PC-3 (cell line): ENCODE data around the gene SFXN1. TPM values are rescaled to one million over a fixed set of nuclear protein-coding genes. Genes with fewer than 3 reads are reported as not detected.
"Not testable (repeated sequence)": the region's sequence is repeated elsewhere in the genome, so short reads cannot be mapped to it uniquely, and the experiment has no call there.

Experiments
- ATAC-seq: fragments of 200-7000 bp; cut with Tn5 transposase; 2 replicates; pipeline ENCODE4 v1.9.1; 2020; ENCODE audit warnings: mild to moderate bottlenecking, moderate library complexity
- BruUV-seq: library from RNA; stranded (reverse); fragments of 400-500 nt; replicated peaks from 2 replicates; lab custom pipeline; 2021; lab: Mats Ljungman, UMichigan
- CTCF ChIA-PET: fragments of 300-600 bp; sonication (Branson Sonifier 250); formaldehyde crosslinking; loops from one replicate; lab custom pipeline; 2022; ENCODE audit warnings: antibody characterized with exemption; lab: Charles Lee
- POLR2A ChIA-PET: fragments of 300-600 bp; sonication (Branson Sonifier 250); formaldehyde crosslinking; loops from one replicate; lab custom pipeline; 2022; ENCODE audit warnings: antibody characterized with exemption; ENCODE audit not compliant: unreplicated experiment; lab: Charles Lee
- DNase-seq: peaks from one replicate; pipeline ENCODE4 v3.0.0-alpha.2; 2015
- H2AFZ ChIP-seq: fragments of 300-600 bp; sonication (generic); 2 replicates; pipeline ENCODE4 v1.6.0; 2016; ENCODE audit warnings: antibody characterized with exemption, low read length
- H3F3A ChIP-seq: fragments of 300-600 bp; sonication (generic); one replicate; pipeline ENCODE4 v1.6.0; 2017; ENCODE audit warnings: antibody characterized with exemption, low read length, control low read depth, mild to moderate bottlenecking; ENCODE audit not compliant: unreplicated experiment
- H3K27ac ChIP-seq: fragments of 300-600 bp; sonication (generic); 2 replicates; pipeline ENCODE4 v1.5.1; 2016; ENCODE audit warnings: mild to moderate bottlenecking, low read length
- H3K27me3 ChIP-seq: fragments of 300-600 bp; sonication (generic); 2 replicates; pipeline ENCODE4 v1.6.1; 2016; ENCODE audit warnings: low read length, mixed read lengths
- H3K36me3 ChIP-seq: fragments of 300-600 bp; sonication (generic); 2 replicates; pipeline ENCODE4 v1.6.1; 2016; ENCODE audit warnings: low read depth, mixed run types, low read length, mixed read lengths
- H3K4me1 ChIP-seq: fragments of 300-600 bp; sonication (generic); 2 replicates; pipeline ENCODE4 v1.5.1; 2016; ENCODE audit warnings: low read length; ENCODE audit not compliant: insufficient read depth
- H3K4me2 ChIP-seq: fragments of 300-600 bp; sonication (generic); 2 replicates; pipeline ENCODE4 v1.6.0; 2016; ENCODE audit warnings: low read length
- H3K4me3 ChIP-seq: fragments of 300-600 bp; sonication (generic); 2 replicates; pipeline ENCODE4 v1.5.1; 2016; ENCODE audit warnings: mild to moderate bottlenecking, low read length, mixed read lengths
- H3K79me2 ChIP-seq: fragments of 300-600 bp; sonication (generic); 2 replicates; pipeline ENCODE4 v1.6.1; 2017; ENCODE audit warnings: low read length, mixed read lengths
- H3K9ac ChIP-seq: fragments of 300-600 bp; sonication (generic); 2 replicates; pipeline ENCODE4 v1.6.0; 2016; ENCODE audit warnings: mild to moderate bottlenecking, low read length
- H3K9me2 ChIP-seq: fragments of 300-600 bp; sonication (generic); replicated peaks from 2 replicates; pipeline ENCODE4 v1.6.1; 2016; ENCODE audit warnings: mixed run types, low read length, mixed read lengths
- H3K9me3 ChIP-seq: fragments of 300-600 bp; sonication (generic); 2 replicates; pipeline ENCODE4 v1.6.1; 2016; ENCODE audit warnings: low read length, mixed read lengths
- H4K20me1 ChIP-seq: fragments of 300-600 bp; sonication (generic); 2 replicates; pipeline ENCODE4 v1.6.1; 2016; ENCODE audit warnings: low read length, mixed read lengths
- EZH2 ChIP-seq: fragments of 300-600 bp; sonication (generic); IDR thresholded peaks from one replicate; pipeline ENCODE4 v1.6.1; 2017; ENCODE audit warnings: antibody characterized with exemption, mild to moderate bottlenecking, low read length; ENCODE audit not compliant: unreplicated experiment
- EZH2phosphoT487 ChIP-seq: fragments of 300-600 bp; sonication (generic); IDR thresholded peaks from 2 replicates; pipeline ENCODE4 v1.6.1; 2018; ENCODE audit warnings: mild to moderate bottlenecking, antibody characterized with exemption, low read length, borderline replicate concordance
- intact Hi-C: fragments of 100-400 bp; cut with micrococcal nuclease; formaldehyde crosslinking; loops from 2 replicates; pipeline ENCODE4 v1.9.0; 2023
- total RNA-seq: library from RNA; depleted of rRNA; stranded (reverse); fragments of >200 nt; gene quantifications from 2 replicates; pipeline ENCODE4 v1.2.3, GENCODE V29; 2014
- TF ChIP-seq, protein P1 (sequence below): fragments of 300-600 bp; sonication (generic); conservative IDR thresholded peaks from 2 replicates; pipeline ENCODE4 v1.5.1; 2017; ENCODE audit warnings: antibody characterized with exemption, low read depth, mild to moderate bottlenecking, low read length

Gene SFXN1
- total RNA-seq, 1 experiment from 2014 or later = 46.5 TPM

DNA sequence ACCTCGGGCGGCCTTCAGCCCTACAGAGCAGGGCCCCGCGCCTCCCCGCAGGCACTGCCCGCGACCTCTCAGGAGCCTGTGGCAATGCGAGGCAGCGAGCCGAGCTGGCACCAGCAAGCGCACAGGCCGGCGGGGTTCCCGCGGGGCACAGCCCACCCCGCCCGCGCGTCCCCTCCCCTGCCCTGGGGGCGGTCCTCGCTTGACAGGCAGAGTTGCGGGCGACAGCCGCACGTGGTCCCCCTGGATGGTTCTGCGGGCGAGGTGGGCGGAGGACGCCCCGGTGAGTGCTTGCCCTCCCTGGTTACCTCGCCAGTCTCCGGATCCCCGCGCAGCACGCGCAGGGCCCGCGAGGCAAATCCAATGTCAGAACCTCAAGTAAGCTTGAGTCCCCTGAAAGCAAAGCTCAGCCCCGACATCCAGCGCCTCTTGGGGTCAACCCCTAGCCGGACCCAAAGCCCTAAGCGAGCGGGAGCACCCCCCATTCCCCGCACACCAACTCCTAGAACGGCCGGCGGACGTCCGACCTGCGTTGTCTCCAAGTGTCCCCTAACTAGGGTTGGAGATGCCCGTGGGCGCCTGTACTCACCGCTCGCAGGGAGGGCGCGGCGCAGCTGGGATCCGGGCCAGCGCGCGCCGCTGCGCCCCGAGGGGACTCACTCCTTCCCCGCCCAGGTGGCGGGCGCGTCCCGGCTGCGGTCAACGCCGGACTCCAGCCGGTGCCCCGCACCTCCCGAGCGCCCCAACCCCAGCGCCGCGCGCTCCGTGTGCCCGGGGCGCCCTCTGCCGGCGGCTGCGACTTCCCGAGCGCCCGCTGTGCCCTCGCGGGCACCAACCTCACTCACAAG lies 34.1 kb upstream of the SFXN1 start, which contains the start of gene DRD1:
Gene DRD1, minus strand, starts transcription at position 123 of the 845 bp plus-strand sequence. CDS start 1,083 bp downstream, outside the sequence.
- peak; percentile 64 for ATAC-seq
- H2AFZ ChIP-seq = peak within 1 kb of the TSS; percentile 26; the same call in 1 of the 2 replicates
- H3K4me3 ChIP-seq = no peak within 1 kb of the TSS
- no peaks in the 10 kb centered on the region for H3K9me2 ChIP-seq
- H3K36me3 ChIP-seq = no peaks in the 10 kb centered on the region
- CTCF ChIA-PET = no interaction called here
- H3K4me1 ChIP-seq = no peaks in the 10 kb centered on the region
- H3K27me3 ChIP-seq = peaks cover 55% of the 10 kb centered on the region
- no TSS peak for BruUV-seq
- DNase-seq = peak; percentile 40
- H3K9ac ChIP-seq = no peak within 1 kb of the TSS
- TF ChIP-seq, protein P1, sequence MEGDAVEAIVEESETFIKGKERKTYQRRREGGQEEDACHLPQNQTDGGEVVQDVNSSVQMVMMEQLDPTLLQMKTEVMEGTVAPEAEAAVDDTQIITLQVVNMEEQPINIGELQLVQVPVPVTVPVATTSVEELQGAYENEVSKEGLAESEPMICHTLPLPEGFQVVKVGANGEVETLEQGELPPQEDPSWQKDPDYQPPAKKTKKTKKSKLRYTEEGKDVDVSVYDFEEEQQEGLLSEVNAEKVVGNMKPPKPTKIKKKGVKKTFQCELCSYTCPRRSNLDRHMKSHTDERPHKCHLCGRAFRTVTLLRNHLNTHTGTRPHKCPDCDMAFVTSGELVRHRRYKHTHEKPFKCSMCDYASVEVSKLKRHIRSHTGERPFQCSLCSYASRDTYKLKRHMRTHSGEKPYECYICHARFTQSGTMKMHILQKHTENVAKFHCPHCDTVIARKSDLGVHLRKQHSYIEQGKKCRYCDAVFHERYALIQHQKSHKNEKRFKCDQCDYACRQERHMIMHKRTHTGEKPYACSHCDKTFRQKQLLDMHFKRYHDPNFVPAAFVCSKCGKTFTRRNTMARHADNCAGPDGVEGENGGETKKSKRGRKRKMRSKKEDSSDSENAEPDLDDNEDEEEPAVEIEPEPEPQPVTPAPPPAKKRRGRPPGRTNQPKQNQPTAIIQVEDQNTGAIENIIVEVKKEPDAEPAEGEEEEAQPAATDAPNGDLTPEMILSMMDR = peak; percentile 66
- TF ChIP-seq EZH2 = peak; percentile 11
- no peak for TF ChIP-seq EZH2phosphoT487
- no peaks in the 10 kb centered on the region for H3K9me3 ChIP-seq
- H3K27ac ChIP-seq = no peak within 1 kb of the TSS
- intact Hi-C loops = no loop called here
- H3F3A ChIP-seq = no peaks in the 10 kb centered on the region
- H3K4me2 ChIP-seq = peak within 1 kb of the TSS; percentile 50
- no peaks in the 10 kb centered on the region for H3K79me2 ChIP-seq
- no peaks in the 10 kb centered on the region for H4K20me1 ChIP-seq
- POLR2A ChIA-PET = no interaction called here

DNA sequence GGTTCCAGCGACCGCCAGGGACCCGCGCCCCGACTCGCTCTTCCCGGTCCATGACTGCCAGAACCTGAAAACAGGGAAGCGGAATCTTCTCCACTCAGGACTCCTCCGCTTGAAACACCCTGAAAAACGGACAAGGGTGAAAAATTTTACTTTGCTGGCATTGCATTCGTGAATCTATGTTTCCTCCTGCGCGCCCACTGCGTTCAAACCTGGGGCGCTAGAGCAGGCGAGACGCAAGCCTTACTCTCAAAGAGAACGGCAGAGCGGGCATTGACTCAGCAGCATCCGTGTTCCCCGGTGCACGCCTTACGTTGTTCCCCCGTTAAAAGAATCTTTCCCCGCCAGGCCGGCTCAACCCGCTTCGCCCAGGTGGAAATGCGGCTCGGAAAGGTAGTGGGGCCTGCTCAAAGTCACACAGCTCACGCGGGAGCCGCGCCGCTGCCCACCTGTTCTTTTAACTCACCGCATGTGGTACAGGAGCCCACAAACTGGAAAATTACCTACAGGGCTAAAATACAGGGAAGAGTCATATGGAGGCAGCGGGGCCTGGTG lies 33.4 kb upstream of the SFXN1 start:
- no peaks in the 10 kb centered on the region for H3K9me2 ChIP-seq
- no peaks in the 10 kb centered on the region for H3K79me2 ChIP-seq
- ChIA-PET POLR2A (no interaction called here), CTCF (no interaction called here)
- intact Hi-C loops = no loop called here
- H3K9me3 ChIP-seq = no peaks in the 10 kb centered on the region
- H3F3A ChIP-seq = no peaks in the 10 kb centered on the region
- BruUV-seq = no TSS peak
- H3K9ac ChIP-seq = no peak overlapping the region
- H3K4me1 ChIP-seq = no peaks in the 10 kb centered on the region
- H4K20me1 ChIP-seq = no peaks in the 10 kb centered on the region
- no peak overlapping the region for H3K4me3 ChIP-seq
- no peak overlapping the region for H3K27ac ChIP-seq
- ATAC-seq (no peak), DNase-seq (no peak)
- TF ChIP-seq EZH2phosphoT487 (no peak), EZH2 (no peak)
- TF ChIP-seq, protein P1 = no peak
- H3K36me3 ChIP-seq = no peaks in the 10 kb centered on the region
- peaks cover 56% of the 10 kb centered on the region for H3K27me3 ChIP-seq
- H3K4me2 ChIP-seq = peak overlapping the region; percentile 50
- H2AFZ ChIP-seq = peak overlapping the region; percentile 26; the same call in 1 of the 2 replicates

DNA sequence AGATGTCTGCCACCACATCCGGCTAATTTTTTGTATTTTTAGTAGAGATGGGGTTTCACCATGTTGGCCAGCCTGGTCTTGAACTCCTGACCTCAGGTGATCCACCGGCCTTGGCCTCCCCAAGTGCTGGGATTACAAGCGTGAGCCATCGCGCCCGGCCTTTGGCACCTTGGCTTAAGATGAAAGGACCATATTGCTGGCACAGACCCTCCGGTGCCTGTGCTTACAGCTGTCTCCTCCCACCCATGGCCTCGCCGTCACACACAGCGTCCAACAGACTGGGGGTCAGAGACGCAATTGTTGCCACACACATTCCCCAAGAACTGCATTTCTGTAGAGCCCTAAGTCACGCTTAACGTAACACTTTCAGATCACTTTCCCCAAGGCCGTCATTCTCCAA lies 32.0 kb upstream of the SFXN1 start:
- H3K9me3 ChIP-seq, H2AFZ ChIP-seq, H3K4me2 ChIP-seq, H3K9me2 ChIP-seq, BruUV-seq, H3K4me1 ChIP-seq, H3K36me3 ChIP-seq, CTCF ChIA-PET, H3F3A ChIP-seq, H4K20me1 ChIP-seq, H3K79me2 ChIP-seq, H3K9ac ChIP-seq, H3K27ac ChIP-seq, DNase-seq, POLR2A ChIA-PET, H3K4me3 ChIP-seq, intact Hi-C loops, ATAC-seq: not testable (repeated sequence)
- peaks cover 59% of the 10 kb centered on the region for H3K27me3 ChIP-seq
